Stomach (tissue), 4 donors: ENCODE measurements around the gene MFF.

Source experiments
- EP300 ChIP-seq: sonication (generic); formaldehyde crosslinking; IDR thresholded peaks from one replicate; pipeline ENCODE4 v1.6.1; 2017; ENCODE audit warnings: antibody characterized with exemption
- POLR2A ChIP-seq, 4 donors: fragments of 450-650 bp; IDR thresholded peaks; one replicate each; pipeline ENCODE4 v1.6.1; 2016; ENCODE audit warnings: antibody characterized with exemption in 4 of 4, control low read depth in 2 of 4, mild to moderate bottlenecking in 1 of 4, moderate library complexity in 1 of 4
- POLR2AphosphoS5 ChIP-seq, 3 donors: sonication (generic); formaldehyde crosslinking; IDR thresholded peaks; one replicate each; pipeline ENCODE4 v1.6.1; 2016; ENCODE audit warnings: antibody characterized with exemption in 3 of 3
- TF ChIP-seq, protein P1 (sequence below), 7 experiments: fragments of 450-650 bp in 4 of 7; fragments of 200-600 bp in 3 of 7; sonication (generic) in 3 of 7; IDR thresholded peaks; one replicate each; pipeline ENCODE4 v1.5.1; 2016 to 2019; ENCODE audit warnings: antibody characterized with exemption in 7 of 7, control low read depth in 2 of 7, mild to moderate bottlenecking in 1 of 7

- TF ChIP-seq, protein P1, sequence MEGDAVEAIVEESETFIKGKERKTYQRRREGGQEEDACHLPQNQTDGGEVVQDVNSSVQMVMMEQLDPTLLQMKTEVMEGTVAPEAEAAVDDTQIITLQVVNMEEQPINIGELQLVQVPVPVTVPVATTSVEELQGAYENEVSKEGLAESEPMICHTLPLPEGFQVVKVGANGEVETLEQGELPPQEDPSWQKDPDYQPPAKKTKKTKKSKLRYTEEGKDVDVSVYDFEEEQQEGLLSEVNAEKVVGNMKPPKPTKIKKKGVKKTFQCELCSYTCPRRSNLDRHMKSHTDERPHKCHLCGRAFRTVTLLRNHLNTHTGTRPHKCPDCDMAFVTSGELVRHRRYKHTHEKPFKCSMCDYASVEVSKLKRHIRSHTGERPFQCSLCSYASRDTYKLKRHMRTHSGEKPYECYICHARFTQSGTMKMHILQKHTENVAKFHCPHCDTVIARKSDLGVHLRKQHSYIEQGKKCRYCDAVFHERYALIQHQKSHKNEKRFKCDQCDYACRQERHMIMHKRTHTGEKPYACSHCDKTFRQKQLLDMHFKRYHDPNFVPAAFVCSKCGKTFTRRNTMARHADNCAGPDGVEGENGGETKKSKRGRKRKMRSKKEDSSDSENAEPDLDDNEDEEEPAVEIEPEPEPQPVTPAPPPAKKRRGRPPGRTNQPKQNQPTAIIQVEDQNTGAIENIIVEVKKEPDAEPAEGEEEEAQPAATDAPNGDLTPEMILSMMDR (IDR thresholded peaks at IDR 0.05) = no peak
- TF ChIP-seq POLR2A (IDR thresholded peaks at IDR 0.05) = no peak
- no peak for TF ChIP-seq POLR2AphosphoS5 (IDR thresholded peaks at IDR 0.05)
- TF ChIP-seq EP300 = no peak
Measured at GRCh38 chr2:227295806-227296205, 29.2 kb upstream of the MFF start.
